Measurements from ENCODE around the gene FGFR3. TPM values are rescaled to one million over a fixed set of nuclear protein-coding genes. Genes with fewer than 3 reads are reported as not detected.

The FGFR3 gene
- total and polyA plus RNA-seq, 2 of the 8 experiments (the other 6 are each of a cell fraction or from before 2014, with no cell fraction given) = 9.0 to 19.5 TPM

DNA sequence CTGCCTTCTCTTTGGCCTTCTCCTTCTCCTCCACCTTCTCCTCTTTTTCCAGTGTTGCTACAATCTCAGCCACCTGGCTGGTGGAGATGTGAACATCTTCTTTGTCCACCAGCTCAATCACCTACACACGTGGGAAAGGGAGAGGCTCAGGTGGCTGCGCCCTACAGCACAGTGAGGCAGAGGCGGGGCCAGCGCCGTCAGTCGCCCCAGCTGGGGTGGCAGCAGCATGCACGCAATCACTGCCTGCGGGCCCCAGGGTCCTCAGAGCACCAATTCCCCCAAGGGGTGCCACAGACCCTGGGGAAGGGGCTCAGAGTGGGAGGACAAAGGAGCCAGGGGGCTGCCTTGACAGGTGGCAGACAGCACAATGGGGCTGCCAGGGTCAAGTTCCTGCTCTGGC is 21.4 kb downstream of the FGFR3 start:
- Histone ChIP-seq H3K27me3 (replicated peaks in 1 of 4; ENCODE audit: control insufficient read depth in 3 of 4, extremely low read depth in 1 of 4, insufficient read depth in 3 of 4, low read length in 3 of 4) (no peaks in the 10 kb centered on the region), H4K20me1 (replicated peaks in 1 of 2; ENCODE audit: control insufficient read depth in 1 of 2, insufficient read depth in 2 of 2, low read length in 2 of 2) (peaks cover 0 to 13% of the 10 kb centered on the region in 2 experiments), H3K23me2 (ENCODE audit: low read depth, low read length) (no peaks in the 10 kb centered on the region), H3K4me1 (replicated peaks in 1 of 4; ENCODE audit: control insufficient read depth in 3 of 4, insufficient read depth in 4 of 4, low read length in 3 of 4) (no peaks in the 10 kb centered on the region; a peak in 1 of 7 replicates), H2BK20ac (ENCODE audit: low read length) (no peak overlapping the region), H4K91ac (replicated peaks; ENCODE audit: insufficient read length, low read length) (no peak overlapping the region), H3K27ac (ENCODE audit: low read depth, low read length) (no peak overlapping the region), H3K56ac (replicated peaks; ENCODE audit: insufficient read length, low read depth, low read length) (no peak overlapping the region), H2AK5ac (ENCODE audit: low read depth, low read length) (no peak overlapping the region), H3K4me2 (ENCODE audit: insufficient read depth in 1 of 2, low read depth in 2 of 2, low read length in 2 of 2) (no peak overlapping the region), H2BK120ac (replicated peaks; ENCODE audit: low read depth, low read length) (no peak overlapping the region), H4K5ac (ENCODE audit: insufficient read length, low read depth, low read length) (no peak overlapping the region), H4K8ac (ENCODE audit: extremely low read depth, insufficient read depth, low read length) (no peak overlapping the region), H2BK5ac (ENCODE audit: low read depth, low read length) (no peak overlapping the region), H2AFZ (ENCODE audit: low read length) (no peak overlapping the region), H2BK12ac (ENCODE audit: low read depth, low read length) (no peak overlapping the region), H3K79me1 (ENCODE audit: low read depth, low read length) (no peaks in the 10 kb centered on the region), H3K4ac (replicated peaks; ENCODE audit: insufficient read length, low read depth, low read length) (no peak overlapping the region), H3K79me2 (ENCODE audit: control insufficient read depth in 1 of 2, insufficient read depth in 2 of 2, low read length in 2 of 2) (no peaks in the 10 kb centered on the region), H3K9ac (replicated peaks in 1 of 4; ENCODE audit: extremely low read depth in 1 of 4, low read depth in 3 of 4, low read length in 3 of 4) (no peak overlapping the region), H3K18ac (ENCODE audit: extremely low read depth, low read length) (no peak overlapping the region), H3K23ac (ENCODE audit: insufficient read length) (no peak overlapping the region), H3K36me3 (ENCODE audit: control insufficient read depth in 2 of 4, insufficient read depth in 4 of 4, low read length in 3 of 4) (peaks cover 0 to 15% (median 9%) of the 10 kb centered on the region in 4 experiments; a peak in 6 of 8 replicates), H3K9me3 (ENCODE audit: insufficient read depth in 2 of 2, low read depth in 1 of 2, low read length in 1 of 2) (no peaks in the 10 kb centered on the region), H3K4me3 (ENCODE audit: extremely low read depth in 1 of 4, insufficient read depth in 2 of 4, low read depth in 3 of 4, low read length in 4 of 4) (no peak overlapping the region), H2BK15ac (ENCODE audit: low read length) (no peak overlapping the region), H3K14ac (ENCODE audit: insufficient read length) (no peak overlapping the region)
- DNase-seq (ENCODE audit: low read depth in 1 of 2, low spot score in 2 of 2) (no peak), FAIRE-seq (no peak)
- WGBS, 2 experiments (ENCODE audit: extremely low coverage in 1 of 2, insufficient coverage in 1 of 2, insufficient read length in 1 of 2, insufficient replicate concordance in 2 of 2, low coverage in 1 of 2, low lambda C conversion rate in 2 of 2, missing lambda C conversion rate in 1 of 2) = 93% methylated on average over 8 of the region's 8 CpGs; no CpG with 5 or more reads in 1 of the 2 experiments
- ChIA-PET POLR2A (ENCODE audit: partially characterized antibody) (interaction anchor here (1.8 kb wide), 1 partner anchor 20 kb away, joined by 4 read pairs; no protein-coding TSS in a partner anchor), CTCF (ENCODE audit: partially characterized antibody) (interaction anchor here (0.7 to 71.2 kb wide), 10 partner anchors 8 to 121 kb away, joined by 3 to 2507 read pairs (median 4); no protein-coding TSS in a partner anchor)
- TF ChIP-seq, protein P1, sequence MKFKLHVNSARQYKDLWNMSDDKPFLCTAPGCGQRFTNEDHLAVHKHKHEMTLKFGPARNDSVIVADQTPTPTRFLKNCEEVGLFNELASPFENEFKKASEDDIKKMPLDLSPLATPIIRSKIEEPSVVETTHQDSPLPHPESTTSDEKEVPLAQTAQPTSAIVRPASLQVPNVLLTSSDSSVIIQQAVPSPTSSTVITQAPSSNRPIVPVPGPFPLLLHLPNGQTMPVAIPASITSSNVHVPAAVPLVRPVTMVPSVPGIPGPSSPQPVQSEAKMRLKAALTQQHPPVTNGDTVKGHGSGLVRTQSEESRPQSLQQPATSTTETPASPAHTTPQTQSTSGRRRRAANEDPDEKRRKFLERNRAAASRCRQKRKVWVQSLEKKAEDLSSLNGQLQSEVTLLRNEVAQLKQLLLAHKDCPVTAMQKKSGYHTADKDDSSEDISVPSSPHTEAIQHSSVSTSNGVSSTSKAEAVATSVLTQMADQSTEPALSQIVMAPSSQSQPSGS (IDR thresholded peaks at IDR 0.05; ENCODE audit: low read length) = no peak
- TF ChIP-seq CTBP2 (IDR thresholded peaks at IDR 0.05; ENCODE audit: borderline replicate concordance, insufficient read depth, insufficient read length, low read length) (no peak), CHD2 (IDR thresholded peaks at IDR 0.05; ENCODE audit: low read length) (no peak), TAF1 (IDR thresholded peaks at IDR 0.05; ENCODE audit: low read depth, low read length) (no peak)

All from H1 (cell line).